ENCODE results near the gene LY6G5B.

DNA sequence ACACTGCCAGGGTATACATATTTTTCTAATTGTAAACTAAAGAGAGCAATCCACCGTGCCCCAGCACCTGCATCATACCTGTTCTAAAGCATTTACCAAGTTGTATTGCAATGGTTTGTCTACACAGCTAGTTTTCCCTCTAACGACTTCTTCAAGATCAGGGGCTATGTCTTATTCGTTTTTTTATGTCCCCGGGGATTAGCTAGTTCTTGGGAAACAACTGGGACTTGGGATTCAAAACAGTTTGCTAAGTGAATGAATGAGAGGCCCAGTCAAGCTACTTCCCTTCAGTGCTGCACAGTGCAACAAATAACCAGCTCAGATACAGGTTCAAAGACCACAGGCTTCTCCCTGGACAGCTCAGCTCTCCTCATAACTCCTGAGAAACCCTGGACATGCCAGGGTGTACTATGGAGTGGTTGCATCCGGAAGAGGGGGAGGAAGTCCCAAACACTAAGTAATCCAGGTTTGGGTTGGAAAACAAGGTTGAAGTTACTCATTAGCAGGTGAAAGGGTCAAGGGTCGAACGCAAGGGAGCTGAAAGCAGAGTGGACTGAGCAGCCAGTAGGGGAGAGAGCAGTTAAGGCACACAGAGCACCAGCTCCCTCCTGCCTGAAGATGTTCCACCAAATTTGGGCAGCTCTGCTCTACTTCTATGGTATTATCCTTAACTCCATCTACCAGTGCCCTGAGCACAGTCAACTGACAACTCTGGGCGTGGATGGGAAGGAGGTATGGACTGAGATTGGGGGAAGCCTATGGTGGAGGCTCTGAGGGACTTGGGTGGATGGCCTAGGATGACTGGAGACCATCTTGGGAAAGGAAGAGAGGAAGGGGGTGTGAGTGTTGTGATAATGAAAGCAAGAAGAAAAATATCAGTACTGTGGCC is 14.2 kb upstream of the LY6G5B start, which contains the start of gene APOM:
- TF ChIP-seq, protein P1, sequence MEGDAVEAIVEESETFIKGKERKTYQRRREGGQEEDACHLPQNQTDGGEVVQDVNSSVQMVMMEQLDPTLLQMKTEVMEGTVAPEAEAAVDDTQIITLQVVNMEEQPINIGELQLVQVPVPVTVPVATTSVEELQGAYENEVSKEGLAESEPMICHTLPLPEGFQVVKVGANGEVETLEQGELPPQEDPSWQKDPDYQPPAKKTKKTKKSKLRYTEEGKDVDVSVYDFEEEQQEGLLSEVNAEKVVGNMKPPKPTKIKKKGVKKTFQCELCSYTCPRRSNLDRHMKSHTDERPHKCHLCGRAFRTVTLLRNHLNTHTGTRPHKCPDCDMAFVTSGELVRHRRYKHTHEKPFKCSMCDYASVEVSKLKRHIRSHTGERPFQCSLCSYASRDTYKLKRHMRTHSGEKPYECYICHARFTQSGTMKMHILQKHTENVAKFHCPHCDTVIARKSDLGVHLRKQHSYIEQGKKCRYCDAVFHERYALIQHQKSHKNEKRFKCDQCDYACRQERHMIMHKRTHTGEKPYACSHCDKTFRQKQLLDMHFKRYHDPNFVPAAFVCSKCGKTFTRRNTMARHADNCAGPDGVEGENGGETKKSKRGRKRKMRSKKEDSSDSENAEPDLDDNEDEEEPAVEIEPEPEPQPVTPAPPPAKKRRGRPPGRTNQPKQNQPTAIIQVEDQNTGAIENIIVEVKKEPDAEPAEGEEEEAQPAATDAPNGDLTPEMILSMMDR (IDR thresholded peaks at IDR 0.05) = no peak
- TF ChIP-seq POLR2A (IDR thresholded peaks at IDR 0.05) = no peak

All from body of pancreas (tissue), 4 donors.